SK-N-SH (cell line): ENCODE measurements around the gene THBD. TPM values are rescaled to one million over a fixed set of nuclear protein-coding genes. Genes with fewer than 3 reads are reported as not detected.

Experiments used
- CTCF ChIA-PET: fragments of 300-600, 350-600 bp; formaldehyde crosslinking; extraction: SDS; loops from one replicate; lab custom pipeline; 2021; lab: Yijun Ruan, JAX
- POLR2A ChIA-PET: fragments of 350-600 bp; sonication (Branson Sonifier 250); formaldehyde crosslinking; extraction: SDS; loops from one replicate; lab custom pipeline; 2020; ENCODE audit warnings: antibody characterized with exemption, inconsistent platforms; lab: Yijun Ruan, JAX
- DNase-seq: peaks from one replicate; pipeline ENCODE4 v3.0.0; 2012
- H2AFZ ChIP-seq: fragments of 200-600 bp; sonication (generic); 2 replicates; pipeline ENCODE4 v1.8.1; 2016; ENCODE audit warnings: antibody characterized with exemption, mild to moderate bottlenecking, low read depth
- H3F3A ChIP-seq: fragments of 200-600 bp; sonication (generic); replicated peaks from 2 replicates; pipeline ENCODE3; 2016; ENCODE audit warnings: antibody characterized with exemption, mild to moderate bottlenecking; ENCODE audit not compliant: insufficient read depth
- H3K27ac ChIP-seq, 2 experiments: fragments of 200-500 bp in 1 of 2; fragments of 200-600 bp in 1 of 2; sonication (Bioruptor generic) in 1 of 2; sonication (generic), shearing (Covaris generic) in 1 of 2; 2 replicates each; pipeline versions ENCODE4 v1.5.1 to v1.6.1; 2014 to 2016; ENCODE audit warnings: low read depth in 2 of 2, inconsistent platforms in 1 of 2, low read length in 1 of 2, mild to moderate bottlenecking in 1 of 2, mixed read lengths in 1 of 2
- H3K27me3 ChIP-seq: fragments of 200-600 bp; sonication (generic), shearing (Covaris generic); 2 replicates; pipeline ENCODE4 v1.6.1; 2016; ENCODE audit warnings: mixed run types; ENCODE audit not compliant: insufficient read depth
- H3K36me3 ChIP-seq, 2 experiments: fragments of 200-500 bp in 1 of 2; fragments of 200-600 bp in 1 of 2; sonication (Bioruptor generic) in 1 of 2; sonication (generic) in 1 of 2; replicated peaks in 1 of 2; 2 replicates each; pipeline versions ENCODE3 to v1.5.1; 2014 to 2016; ENCODE audit warnings: low read length in 1 of 2, mild to moderate bottlenecking in 1 of 2; ENCODE audit not compliant: insufficient read depth in 2 of 2, control insufficient read depth in 1 of 2
- H3K4me1 ChIP-seq, 2 experiments: fragments of 200-500 bp in 1 of 2; fragments of 200-600 bp in 1 of 2; sonication (Bioruptor generic) in 1 of 2; sonication (generic), shearing (Covaris generic) in 1 of 2; 2 replicates each; pipeline versions ENCODE4 v1.5.1 to v1.6.1; 2014 to 2016; ENCODE audit warnings: low read depth in 1 of 2, low read length in 1 of 2, mixed run types in 1 of 2; ENCODE audit not compliant: insufficient read depth in 2 of 2, control insufficient read depth in 1 of 2
- H3K4me2 ChIP-seq: fragments of 200-600 bp; sonication (generic), shearing (Covaris generic); 2 replicates; pipeline ENCODE4 v1.6.1; 2017; ENCODE audit warnings: mixed run types
- H3K4me3 ChIP-seq, 2 experiments: fragments of 200-500 bp in 1 of 2; fragments of 200-600 bp in 1 of 2; sonication (Bioruptor generic) in 1 of 2; sonication (generic), shearing (Covaris generic) in 1 of 2; 2 replicates each; pipeline versions ENCODE4 v1.5.1 to v1.8.1; 2014 to 2016; ENCODE audit warnings: low read depth in 2 of 2, inconsistent platforms in 1 of 2, low read length in 1 of 2, mild to moderate bottlenecking in 1 of 2, mixed read lengths in 1 of 2, moderate library complexity in 1 of 2
- H3K79me2 ChIP-seq: fragments of 200-600 bp; sonication (generic); 2 replicates; pipeline ENCODE4 v1.8.1; 2017; ENCODE audit warnings: mild to moderate bottlenecking; ENCODE audit not compliant: insufficient read depth
- H3K9ac ChIP-seq: fragments of 200-600 bp; sonication (generic); 2 replicates; pipeline ENCODE4 v1.6.1; 2017; ENCODE audit warnings: mixed run types
- H3K9me2 ChIP-seq: fragments of 200-600 bp; sonication (generic); 2 replicates; pipeline ENCODE4 v1.6.1; 2017; ENCODE audit warnings: mixed run types
- H3K9me3 ChIP-seq: fragments of 200-600 bp; sonication (generic); 2 replicates; pipeline ENCODE4 v1.6.1; 2017; ENCODE audit warnings: mixed run types, mild to moderate bottlenecking, moderate library complexity
- H4K20me1 ChIP-seq: fragments of 200-600 bp; sonication (generic); 2 replicates; pipeline ENCODE4 v1.6.1; 2017; ENCODE audit warnings: mild to moderate bottlenecking, mixed run types; ENCODE audit not compliant: insufficient read depth
- FOXM1 ChIP-seq: IDR thresholded peaks from 2 replicates; pipeline ENCODE4 v1.4.0; 2012; ENCODE audit warnings: low read depth, mild to moderate bottlenecking
- GABPA ChIP-seq: IDR thresholded peaks from 2 replicates; pipeline ENCODE4 v1.4.0; 2012; ENCODE audit warnings: low read depth, mild to moderate bottlenecking
- MEF2A ChIP-seq: IDR thresholded peaks from 2 replicates; pipeline ENCODE4 v1.4.0; 2012; ENCODE audit warnings: low read depth, borderline replicate concordance
- NFIC ChIP-seq: IDR thresholded peaks from 2 replicates; pipeline ENCODE4 v1.4.0; 2012; ENCODE audit warnings: borderline replicate concordance
- WGBS: methylation state at CpG from one replicate; pipeline ENCODE4 v1.1.6; 2017; ENCODE audit warnings: low lambda C conversion rate; 5-methylcytosine and 5-hydroxymethylcytosine counted together
- polyA plus RNA-seq, 3 experiments: library from polyadenylated mRNA; depleted of rRNA; stranded (reverse); fragments of >200 nt; gene quantifications; 2 replicates each; pipeline ENCODE4 v1.2.3, GENCODE V29; 2012
- TF ChIP-seq, protein P1 (sequence below): IDR thresholded peaks from 2 replicates; pipeline ENCODE4; 2012
- TF ChIP-seq, protein P2 (sequence below): fragments of 150-350 bp; IDR thresholded peaks from 2 replicates; pipeline ENCODE4 v1.6.1; 2016; ENCODE audit warnings: mild to moderate bottlenecking, low read depth, low read length
- TF ChIP-seq, protein P3 (sequence below): fragments of 200-600 bp; sonication (generic); IDR thresholded peaks from 2 replicates; pipeline ENCODE4 v1.6.1; 2017; ENCODE audit warnings: antibody characterized with exemption, mild to moderate bottlenecking, moderate library complexity
- TF ChIP-seq, protein P4 (sequence below): fragments of 150-350 bp; IDR thresholded peaks from 2 replicates; pipeline ENCODE4 v1.6.1; 2017; ENCODE audit warnings: antibody characterized with exemption, low read length, low read depth, borderline replicate concordance

THBD gene
- polyA plus RNA-seq, 1 of the 3 experiments (the other 2 are of a cell fraction): 0.33 TPM

DNA sequence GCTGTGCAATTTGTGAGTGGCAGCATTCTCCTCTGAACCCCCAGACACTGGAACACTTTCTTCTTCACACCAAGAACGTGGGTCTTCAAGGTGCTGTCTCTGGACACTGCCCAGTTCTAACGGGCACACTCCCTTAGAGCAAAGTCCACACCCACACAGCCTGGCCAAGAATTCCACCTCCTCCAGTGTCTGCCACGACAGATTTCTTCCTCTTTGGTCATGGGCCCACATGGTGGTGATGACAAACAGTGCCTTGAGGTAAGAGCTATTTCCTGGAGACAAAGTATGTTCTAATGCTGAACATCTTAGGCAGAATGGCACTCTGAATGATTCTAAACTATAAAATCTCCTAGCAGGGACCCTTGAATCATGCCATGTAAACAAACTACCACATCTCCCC, 39.8 kb downstream of the THBD start:
- H3K9me3 ChIP-seq: no peaks in the 10 kb centered on the region
- WGBS: 2% methylated on average over 3 of the region's 3 CpGs
- no peaks in the 10 kb centered on the region for H3K79me2 ChIP-seq
- DNase-seq: no peak
- peaks cover 12% of the 10 kb centered on the region; the same call in 1 of the 2 replicates for H3K27me3 ChIP-seq
- TF ChIP-seq FOXM1 (no peak), GABPA (no peak)
- TF ChIP-seq, protein P1, sequence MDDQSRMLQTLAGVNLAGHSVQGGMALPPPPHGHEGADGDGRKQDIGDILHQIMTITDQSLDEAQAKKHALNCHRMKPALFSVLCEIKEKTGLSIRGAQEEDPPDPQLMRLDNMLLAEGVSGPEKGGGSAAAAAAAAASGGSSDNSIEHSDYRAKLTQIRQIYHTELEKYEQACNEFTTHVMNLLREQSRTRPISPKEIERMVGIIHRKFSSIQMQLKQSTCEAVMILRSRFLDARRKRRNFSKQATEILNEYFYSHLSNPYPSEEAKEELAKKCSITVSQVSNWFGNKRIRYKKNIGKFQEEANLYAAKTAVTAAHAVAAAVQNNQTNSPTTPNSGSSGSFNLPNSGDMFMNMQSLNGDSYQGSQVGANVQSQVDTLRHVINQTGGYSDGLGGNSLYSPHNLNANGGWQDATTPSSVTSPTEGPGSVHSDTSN: no peak
- TF ChIP-seq, protein P2, sequence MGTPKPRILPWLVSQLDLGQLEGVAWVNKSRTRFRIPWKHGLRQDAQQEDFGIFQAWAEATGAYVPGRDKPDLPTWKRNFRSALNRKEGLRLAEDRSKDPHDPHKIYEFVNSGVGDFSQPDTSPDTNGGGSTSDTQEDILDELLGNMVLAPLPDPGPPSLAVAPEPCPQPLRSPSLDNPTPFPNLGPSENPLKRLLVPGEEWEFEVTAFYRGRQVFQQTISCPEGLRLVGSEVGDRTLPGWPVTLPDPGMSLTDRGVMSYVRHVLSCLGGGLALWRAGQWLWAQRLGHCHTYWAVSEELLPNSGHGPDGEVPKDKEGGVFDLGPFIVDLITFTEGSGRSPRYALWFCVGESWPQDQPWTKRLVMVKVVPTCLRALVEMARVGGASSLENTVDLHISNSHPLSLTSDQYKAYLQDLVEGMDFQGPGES: no peak
- TF ChIP-seq, protein P3, sequence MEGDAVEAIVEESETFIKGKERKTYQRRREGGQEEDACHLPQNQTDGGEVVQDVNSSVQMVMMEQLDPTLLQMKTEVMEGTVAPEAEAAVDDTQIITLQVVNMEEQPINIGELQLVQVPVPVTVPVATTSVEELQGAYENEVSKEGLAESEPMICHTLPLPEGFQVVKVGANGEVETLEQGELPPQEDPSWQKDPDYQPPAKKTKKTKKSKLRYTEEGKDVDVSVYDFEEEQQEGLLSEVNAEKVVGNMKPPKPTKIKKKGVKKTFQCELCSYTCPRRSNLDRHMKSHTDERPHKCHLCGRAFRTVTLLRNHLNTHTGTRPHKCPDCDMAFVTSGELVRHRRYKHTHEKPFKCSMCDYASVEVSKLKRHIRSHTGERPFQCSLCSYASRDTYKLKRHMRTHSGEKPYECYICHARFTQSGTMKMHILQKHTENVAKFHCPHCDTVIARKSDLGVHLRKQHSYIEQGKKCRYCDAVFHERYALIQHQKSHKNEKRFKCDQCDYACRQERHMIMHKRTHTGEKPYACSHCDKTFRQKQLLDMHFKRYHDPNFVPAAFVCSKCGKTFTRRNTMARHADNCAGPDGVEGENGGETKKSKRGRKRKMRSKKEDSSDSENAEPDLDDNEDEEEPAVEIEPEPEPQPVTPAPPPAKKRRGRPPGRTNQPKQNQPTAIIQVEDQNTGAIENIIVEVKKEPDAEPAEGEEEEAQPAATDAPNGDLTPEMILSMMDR: no peak
- TF ChIP-seq, protein P4, sequence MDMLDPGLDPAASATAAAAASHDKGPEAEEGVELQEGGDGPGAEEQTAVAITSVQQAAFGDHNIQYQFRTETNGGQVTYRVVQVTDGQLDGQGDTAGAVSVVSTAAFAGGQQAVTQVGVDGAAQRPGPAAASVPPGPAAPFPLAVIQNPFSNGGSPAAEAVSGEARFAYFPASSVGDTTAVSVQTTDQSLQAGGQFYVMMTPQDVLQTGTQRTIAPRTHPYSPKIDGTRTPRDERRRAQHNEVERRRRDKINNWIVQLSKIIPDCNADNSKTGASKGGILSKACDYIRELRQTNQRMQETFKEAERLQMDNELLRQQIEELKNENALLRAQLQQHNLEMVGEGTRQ: no peak
- H3K4me1 ChIP-seq: no peaks in the 10 kb centered on the region
- no peak overlapping the region for H3K9ac ChIP-seq
- H3K4me2 ChIP-seq: no peak overlapping the region
- no peaks in the 10 kb centered on the region for H3K36me3 ChIP-seq
- no peaks in the 10 kb centered on the region for H4K20me1 ChIP-seq
- no peaks in the 10 kb centered on the region for H3K9me2 ChIP-seq
- no peak overlapping the region for H3K27ac ChIP-seq
- no peaks in the 10 kb centered on the region for H3F3A ChIP-seq
- no peak overlapping the region for H2AFZ ChIP-seq
- no peak overlapping the region for H3K4me3 ChIP-seq
- ChIA-PET CTCF (no interaction called here), POLR2A (no interaction called here)

DNA sequence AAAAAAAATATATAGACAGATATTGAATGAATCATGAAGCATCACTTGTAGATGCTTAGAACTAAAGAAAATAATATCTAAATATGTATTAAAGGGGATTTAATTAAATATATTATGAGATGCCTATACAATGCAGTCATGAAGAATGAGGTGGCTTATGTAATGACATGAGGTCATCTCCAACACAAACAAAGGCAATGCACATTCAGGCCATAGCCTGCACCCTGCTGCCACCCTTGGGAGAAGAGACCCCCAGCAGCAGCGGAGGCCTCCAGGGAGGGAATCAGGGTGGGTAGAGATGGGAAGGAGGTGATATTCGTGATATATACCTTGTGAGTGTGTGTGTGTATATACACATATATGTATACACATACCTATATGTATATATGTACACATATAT, 40.8 kb downstream of the THBD start:
- Histone ChIP-seq H3K9ac (no peak overlapping the region), H3K79me2 (no peaks in the 10 kb centered on the region), H3K36me3 (no peaks in the 10 kb centered on the region), H3K4me1 (no peaks in the 10 kb centered on the region), H3K27ac (no peak overlapping the region), H3K4me3 (no peak overlapping the region), H3F3A (no peaks in the 10 kb centered on the region), H4K20me1 (no peaks in the 10 kb centered on the region), H3K9me2 (no peaks in the 10 kb centered on the region), H2AFZ (no peak overlapping the region), H3K27me3 (peaks cover 12% of the 10 kb centered on the region; the same call in 1 of the 2 replicates), H3K9me3 (no peaks in the 10 kb centered on the region), H3K4me2 (no peak overlapping the region)
- ChIA-PET CTCF (no interaction called here), POLR2A (no interaction called here)
- TF ChIP-seq MEF2A (no peak), NFIC (no peak)
- DNase-seq: no peak
- 4% methylated on average over 2 of the region's 2 CpGs for WGBS
